Upper lobe of left lung (tissue), 4 donors: ENCODE measurements around the gene NINJ2.

Source experiments
- CTCF ChIP-seq, 6 experiments: fragments of 450-650 bp in 4 of 6; fragments of 200-600 bp in 2 of 6; sonication (generic) in 2 of 6; IDR thresholded peaks; one replicate each; pipeline ENCODE4 v1.5.1; 2016 to 2019; ENCODE audit warnings: antibody characterized with exemption in 6 of 6
- EP300 ChIP-seq, 4 donors: sonication (generic); formaldehyde crosslinking; IDR thresholded peaks; one replicate each; pipeline ENCODE4 v1.5.1; 2017; ENCODE audit warnings: antibody characterized with exemption in 4 of 4, control low read depth in 2 of 4
- POLR2A ChIP-seq, 4 donors: fragments of 450-650 bp; IDR thresholded peaks; one replicate each; pipeline ENCODE4 v1.5.1; 2016 to 2017; ENCODE audit warnings: antibody characterized with exemption in 4 of 4, mild to moderate bottlenecking in 2 of 4
- POLR2AphosphoS5 ChIP-seq, 2 donors: sonication (generic); formaldehyde crosslinking; IDR thresholded peaks; one replicate each; pipeline ENCODE4 v1.5.1; 2017; ENCODE audit warnings: antibody characterized with exemption in 2 of 2

GRCh38 chr12:685388-685787 is 22.1 kb upstream of the NINJ2 start:
- TF ChIP-seq CTCF (IDR thresholded peaks at IDR 0.05) (no peak), POLR2A (IDR thresholded peaks at IDR 0.05) (no peak), POLR2AphosphoS5 (IDR thresholded peaks at IDR 0.05) (no peak), EP300 (IDR thresholded peaks at IDR 0.05) (no peak)
